ENCODE results near the gene CCL21.
"Not testable (repeated sequence)": the region's sequence is repeated elsewhere in the genome, so short reads cannot be mapped to it uniquely, and the experiment has no call there.

Gene CCL21, protein sequence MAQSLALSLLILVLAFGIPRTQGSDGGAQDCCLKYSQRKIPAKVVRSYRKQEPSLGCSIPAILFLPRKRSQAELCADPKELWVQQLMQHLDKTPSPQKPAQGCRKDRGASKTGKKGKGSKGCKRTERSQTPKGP

GRCh38 chr9:34710023-34710422, at the start of gene CCL21:
CCL21 (minus strand) TSS chr9:34710136; CDS start chr9:34710066, 70 bp downstream.
- in situ Hi-C loops (cut with HindIII; ENCODE audit: low sequenced_read_pairs) = no loop called here

GRCh38 chr9:34759432-34760134, 49.6 kb upstream of the CCL21 start:
- in situ Hi-C loops (cut with HindIII; ENCODE audit: low sequenced_read_pairs) = no loop called here

DNA sequence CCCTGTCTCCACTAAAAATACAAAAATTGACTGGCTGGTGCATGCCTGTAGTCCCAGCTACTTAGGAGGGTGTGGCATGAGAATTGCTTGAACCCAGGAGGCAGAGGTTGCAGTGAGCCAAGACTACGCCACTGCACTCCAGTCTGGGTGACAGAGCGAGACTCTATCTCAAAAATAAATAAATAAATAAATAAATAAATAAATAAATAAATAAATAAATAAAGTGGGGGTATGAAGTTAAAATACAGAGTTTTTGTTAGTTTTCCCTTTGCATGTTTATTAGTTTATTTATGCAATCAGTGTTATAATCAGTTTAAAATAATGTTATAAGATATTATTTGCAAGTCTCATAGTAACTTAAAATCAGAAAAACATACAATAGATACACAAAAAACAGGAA, 40.4 kb upstream of the CCL21 start:
- in situ Hi-C loops (cut with HindIII; ENCODE audit: low sequenced_read_pairs) = not testable (repeated sequence)

DNA sequence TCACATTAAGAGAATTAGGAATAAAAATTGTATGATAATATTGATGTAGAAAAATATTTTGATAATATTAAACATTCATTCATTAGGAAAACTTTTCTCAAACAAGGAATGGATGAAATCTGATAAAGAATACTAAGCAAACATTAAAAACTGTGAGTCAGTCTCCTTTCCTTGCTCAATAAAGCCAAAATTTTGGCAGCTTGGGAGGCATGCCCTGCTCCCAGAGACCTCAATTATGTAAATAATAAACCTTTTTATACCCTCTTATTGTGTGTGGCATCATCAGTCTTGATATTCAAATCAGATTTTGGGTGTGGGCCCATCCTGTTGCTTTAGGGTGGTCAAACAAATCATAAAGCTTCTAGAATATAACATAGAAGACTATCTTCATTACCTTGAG, 36.6 kb upstream of the CCL21 start:
- in situ Hi-C loops (cut with HindIII; ENCODE audit: low sequenced_read_pairs) = no loop called here

- in situ Hi-C loops (cut with HindIII; ENCODE audit: low sequenced_read_pairs) = no loop called here
Observed at GRCh38 chr9:34744295-34745221, 34.6 kb upstream of the CCL21 start.

- in situ Hi-C loops (cut with HindIII; ENCODE audit: low sequenced_read_pairs) = no loop called here
Observed at GRCh38 chr9:34742710-34743109, 32.8 kb upstream of the CCL21 start.

DNA sequence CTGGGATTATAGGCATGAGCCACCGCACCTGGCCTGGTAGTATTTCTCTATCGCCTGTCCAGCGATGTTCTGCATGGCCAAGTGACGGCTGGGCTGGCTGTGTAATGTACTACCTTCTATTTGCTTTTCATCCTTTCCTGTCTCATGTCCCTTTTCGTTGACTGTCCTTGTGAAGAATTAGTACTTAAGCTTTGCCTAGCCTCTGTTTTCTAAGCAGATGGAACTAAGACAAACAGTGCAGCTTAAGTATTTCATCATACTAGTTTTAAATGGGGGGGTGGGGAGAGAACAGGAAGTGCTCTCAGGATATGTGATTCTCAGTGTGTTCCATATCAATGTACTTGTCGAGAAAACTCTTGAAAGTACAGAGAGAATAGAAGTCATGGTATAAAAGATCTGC, 31.7 kb upstream of the CCL21 start:
- in situ Hi-C loops (cut with HindIII; ENCODE audit: low sequenced_read_pairs) = no loop called here

- in situ Hi-C loops (cut with HindIII; ENCODE audit: low sequenced_read_pairs) = not testable (repeated sequence)
Observed at GRCh38 chr9:34740176-34740575, 30.2 kb upstream of the CCL21 start.

- in situ Hi-C loops (cut with HindIII; ENCODE audit: low sequenced_read_pairs) = no loop called here
Observed at GRCh38 chr9:34737677-34738260, 27.8 kb upstream of the CCL21 start.

DNA sequence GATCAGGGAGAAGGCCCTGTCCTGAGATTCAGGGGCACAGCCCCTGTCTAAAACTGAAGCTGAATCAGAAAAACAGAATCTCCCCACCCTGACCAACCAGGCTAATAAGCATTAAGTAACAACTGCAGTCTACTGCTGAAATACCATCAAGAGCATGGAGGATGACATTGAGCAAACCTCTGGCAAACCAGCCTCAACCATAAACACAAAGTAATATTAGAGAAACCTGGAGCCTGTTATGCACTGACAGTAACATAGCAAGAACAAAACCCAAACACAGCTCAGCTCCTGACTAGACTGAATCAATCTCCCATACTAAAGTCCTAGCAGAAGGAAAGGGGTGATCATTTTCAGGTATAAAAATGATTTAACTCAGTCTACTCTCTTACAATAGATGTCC, 24.8 kb upstream of the CCL21 start:
- in situ Hi-C loops (cut with HindIII; ENCODE audit: low sequenced_read_pairs) = no loop called here

DNA sequence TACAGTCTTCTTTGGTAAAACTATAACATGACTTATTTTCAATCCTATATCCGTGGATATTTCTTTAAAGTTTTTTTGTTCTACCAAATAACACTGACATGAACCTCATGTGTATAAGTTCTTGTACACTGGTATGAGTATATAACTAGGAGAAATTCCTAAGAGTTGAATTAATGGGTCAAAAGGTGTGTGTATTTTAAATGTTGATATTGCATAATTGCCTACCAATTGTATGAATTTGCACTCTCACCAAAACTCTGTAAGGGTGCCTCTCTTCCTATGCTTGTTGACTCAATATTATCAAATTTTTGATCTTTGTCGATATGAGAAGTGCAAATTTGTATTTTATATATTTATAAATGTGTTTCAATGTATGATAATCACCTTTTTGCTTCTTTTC, 22.9 kb upstream of the CCL21 start:
- in situ Hi-C loops (cut with HindIII; ENCODE audit: low sequenced_read_pairs) = no loop called here

DNA sequence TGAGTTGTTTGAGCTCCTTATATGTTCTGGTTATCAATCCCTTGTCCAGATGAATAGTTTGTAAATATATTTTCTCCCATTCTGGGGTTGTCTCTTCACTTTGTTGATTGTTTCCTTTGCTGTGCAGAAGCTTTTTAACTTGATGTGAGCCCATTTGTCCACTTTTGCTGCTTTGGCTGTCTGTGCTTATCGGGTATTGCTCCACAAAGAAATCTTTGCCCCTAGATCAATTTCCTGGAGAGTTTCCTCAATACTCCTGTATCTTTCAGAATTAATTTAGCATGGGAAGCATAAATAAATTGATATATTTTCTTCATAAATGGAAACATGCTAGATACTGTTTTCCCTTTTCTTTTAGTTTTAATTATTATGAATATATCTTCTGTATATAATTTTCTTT, 22.5 kb upstream of the CCL21 start:
- in situ Hi-C loops (cut with HindIII; ENCODE audit: low sequenced_read_pairs) = no loop called here

GRCh38 chr9:34723141-34723540, 13.2 kb upstream of the CCL21 start:
- in situ Hi-C loops (cut with HindIII; ENCODE audit: low sequenced_read_pairs) = no loop called here

- in situ Hi-C loops (cut with HindIII; ENCODE audit: low sequenced_read_pairs) = not testable (repeated sequence)
Observed at GRCh38 chr9:34719769-34720025, 9.8 kb upstream of the CCL21 start.

DNA sequence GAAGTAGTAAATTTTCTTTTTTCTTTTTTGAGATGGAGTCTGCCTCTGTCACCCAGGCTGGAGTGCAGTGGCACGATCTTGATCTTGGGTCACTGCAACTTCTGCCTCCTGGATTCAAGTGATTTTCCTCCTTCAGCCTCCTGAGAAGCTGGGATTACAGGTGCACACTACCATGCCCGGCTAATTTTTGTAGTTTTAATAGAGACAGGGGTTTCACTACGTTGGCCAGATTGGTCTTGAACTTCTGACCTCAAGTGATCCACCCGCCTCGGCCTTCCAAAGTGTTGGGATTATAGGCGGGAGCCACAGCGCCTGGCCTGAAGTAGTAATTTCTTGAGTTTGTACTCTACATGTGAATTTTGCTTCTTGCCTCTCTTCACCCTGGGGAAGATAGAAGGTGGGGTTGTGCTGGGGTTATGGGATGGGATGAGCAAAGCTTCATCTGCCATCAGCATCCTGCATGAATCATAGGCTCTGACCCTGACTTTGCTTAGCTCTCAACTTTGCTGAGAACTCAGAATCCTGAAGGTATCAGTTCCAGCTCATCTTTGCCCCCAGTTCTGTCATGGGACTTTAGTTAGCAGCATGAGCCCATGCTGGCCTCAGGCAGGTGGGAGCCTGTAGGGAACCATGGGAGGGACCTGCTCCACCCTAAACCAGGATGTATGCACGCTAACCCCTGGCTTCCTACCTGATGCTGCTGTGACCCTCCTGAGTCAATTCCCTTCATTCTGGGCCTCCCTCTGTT, 9.3 kb upstream of the CCL21 start:
- in situ Hi-C loops (cut with HindIII; ENCODE audit: low sequenced_read_pairs) = no loop called here

GRCh38 chr9:34717996-34718614, 8.2 kb upstream of the CCL21 start:
- in situ Hi-C loops (cut with HindIII; ENCODE audit: low sequenced_read_pairs) = no loop called here

DNA sequence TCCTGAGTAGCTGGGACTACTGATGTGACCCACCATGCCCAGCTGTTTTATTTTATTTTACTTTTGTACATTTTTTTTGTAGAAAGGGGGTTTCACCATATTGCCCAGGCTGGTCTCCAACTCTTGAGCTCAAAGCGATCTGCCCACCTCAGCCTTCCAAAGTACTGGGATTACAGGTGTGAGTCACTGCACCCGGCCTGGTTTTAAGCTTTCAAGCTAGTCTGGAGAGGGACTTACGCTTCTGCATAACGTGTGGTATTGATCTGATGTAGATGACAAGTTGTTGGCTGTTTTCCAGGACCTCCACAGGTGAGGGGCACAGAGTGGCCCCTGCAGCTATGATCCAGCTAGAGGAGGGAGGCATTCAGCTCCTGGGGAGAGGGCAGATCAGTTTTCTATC, 6.8 kb upstream of the CCL21 start:
- in situ Hi-C loops (cut with HindIII; ENCODE audit: low sequenced_read_pairs) = no loop called here

GRCh38 chr9:34715639-34716215, 5.8 kb upstream of the CCL21 start:
- in situ Hi-C loops (cut with HindIII; ENCODE audit: low sequenced_read_pairs) = no loop called here

DNA sequence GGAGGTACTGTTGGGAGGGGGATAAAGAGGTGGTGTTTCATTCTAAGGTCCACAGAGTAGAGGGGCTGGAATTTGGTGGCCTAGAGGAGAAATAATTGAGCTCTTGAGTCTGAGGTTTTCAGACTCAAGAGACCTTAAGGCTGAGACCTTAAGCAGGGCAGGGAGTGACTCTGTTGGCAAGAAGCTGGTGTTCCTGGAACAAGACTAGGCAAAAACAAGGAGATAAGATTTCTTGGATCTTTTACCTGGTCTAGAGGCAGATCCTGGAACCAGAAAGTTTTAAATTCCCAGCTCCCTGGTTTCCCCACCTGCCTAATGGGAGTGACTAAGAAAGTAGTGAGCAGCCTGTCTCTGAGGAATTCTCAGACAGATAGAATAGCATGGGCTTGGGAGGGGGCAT, 4.1 kb upstream of the CCL21 start:
- in situ Hi-C loops (cut with HindIII; ENCODE audit: low sequenced_read_pairs) = no loop called here

DNA sequence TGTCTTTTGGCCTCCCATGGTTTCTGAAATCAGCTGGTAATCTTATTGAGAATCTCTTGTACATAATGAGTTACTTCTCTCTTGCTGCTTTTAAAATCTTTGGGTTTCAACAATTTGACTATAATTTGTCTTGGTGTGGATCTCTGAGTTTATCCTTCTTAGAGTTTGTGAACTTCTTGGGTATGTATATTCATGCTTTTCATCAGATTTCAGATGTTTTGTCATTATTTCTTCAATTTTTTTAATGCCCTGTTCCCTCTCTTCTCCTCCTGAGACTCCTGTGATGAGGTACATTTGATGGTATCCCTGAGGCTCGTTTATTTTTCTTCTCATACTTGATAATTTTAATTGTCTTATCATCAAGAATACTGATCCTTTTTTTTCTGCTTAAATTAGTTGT, 2.2 kb upstream of the CCL21 start:
- in situ Hi-C loops (cut with HindIII; ENCODE audit: low sequenced_read_pairs) = no loop called here
